ENCODE data around the gene PTGER3. TPM values are rescaled to one million over a fixed set of nuclear protein-coding genes. Genes with fewer than 3 reads are reported as not detected.

Gene PTGER3
- total and polyA plus RNA-seq, 4 donors, result 0.04 to 1.6 (median 0.26) TPM

DNA sequence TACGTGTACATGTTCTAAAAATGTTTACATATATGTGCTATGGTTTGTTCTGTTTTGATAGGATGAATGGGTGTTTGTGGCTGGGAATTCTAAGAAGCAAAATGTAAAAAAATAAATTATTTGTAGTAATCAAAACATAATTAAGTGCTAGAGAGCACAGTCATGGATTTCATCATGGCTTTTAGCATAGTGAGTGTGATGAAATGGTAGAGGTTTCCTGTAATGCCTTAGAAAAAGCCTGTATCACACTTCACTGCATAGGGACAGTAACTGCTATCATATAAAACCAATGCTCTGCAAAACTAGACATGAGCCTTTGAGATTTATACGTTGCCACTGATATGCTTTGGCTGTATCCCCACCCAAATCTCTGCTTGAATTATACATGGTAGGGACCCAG is 99.8 kb downstream of the PTGER3 start:
- no peak overlapping the region for H3K9ac ChIP-seq (ENCODE audit: low read depth in 1 of 2, low read length in 2 of 2)
- peaks cover 0 to 3% (median 1%) of the 10 kb centered on the region in 4 donors for H3K27me3 ChIP-seq (ENCODE audit: control insufficient read depth in 4 of 4, insufficient read depth in 4 of 4, low read length in 3 of 4)
- 57% methylated on average over 2 of the region's 2 CpGs for WGBS

DNA sequence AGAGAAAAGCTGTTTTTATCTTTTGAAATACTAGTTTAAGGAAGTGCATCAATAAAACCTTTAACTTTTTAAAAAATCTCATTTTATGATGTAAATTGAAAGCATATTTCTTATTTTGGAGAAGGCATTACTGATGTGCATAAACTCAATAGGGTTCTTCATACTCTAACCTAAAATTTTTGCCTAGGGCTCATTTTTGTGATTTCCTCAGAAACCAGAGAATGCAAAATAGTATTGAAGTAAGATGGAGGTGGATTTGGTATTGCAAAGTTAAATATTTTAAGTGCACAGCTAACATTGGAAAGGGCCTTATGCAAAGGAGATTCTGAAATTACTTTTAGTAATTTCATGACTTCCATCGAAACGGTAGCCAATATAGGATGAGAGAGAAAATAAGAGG is 101.9 kb downstream of the PTGER3 start:
- no peaks in the 10 kb centered on the region for H3K9me3 ChIP-seq (ENCODE audit: control insufficient read depth in 4 of 4, low read length in 3 of 4)
- H3K9ac ChIP-seq (ENCODE audit: low read depth in 1 of 2, low read length in 2 of 2), result no peak overlapping the region
- H3K27me3 ChIP-seq (ENCODE audit: control insufficient read depth in 4 of 4, insufficient read depth in 4 of 4, low read length in 3 of 4), result peaks cover 0 to 3% (median 1%) of the 10 kb centered on the region in 4 donors
- no peak for DNase-seq (ENCODE audit: low spot score)
- H3K4me1 ChIP-seq (ENCODE audit: control insufficient read depth in 4 of 4, insufficient read depth in 4 of 4, low read length in 3 of 4), result no peaks in the 10 kb centered on the region
- TF ChIP-seq RAD21 (IDR thresholded peaks at IDR 0.05), result no peak
- TF ChIP-seq GABPA (IDR thresholded peaks at IDR 0.05 in 1 of 2, conservative IDR thresholded peaks at IDR 0.05 in 1 of 2), result no peak
- TF ChIP-seq, protein P1, sequence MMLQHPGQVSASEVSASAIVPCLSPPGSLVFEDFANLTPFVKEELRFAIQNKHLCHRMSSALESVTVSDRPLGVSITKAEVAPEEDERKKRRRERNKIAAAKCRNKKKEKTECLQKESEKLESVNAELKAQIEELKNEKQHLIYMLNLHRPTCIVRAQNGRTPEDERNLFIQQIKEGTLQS (IDR thresholded peaks at IDR 0.05), result no peak
- no peak for TF ChIP-seq EGR1 (IDR thresholded peaks at IDR 0.05; ENCODE audit: low read depth in 2 of 2)
- no peak for TF ChIP-seq SP1 (IDR thresholded peaks at IDR 0.05)
- TF ChIP-seq, protein P2, sequence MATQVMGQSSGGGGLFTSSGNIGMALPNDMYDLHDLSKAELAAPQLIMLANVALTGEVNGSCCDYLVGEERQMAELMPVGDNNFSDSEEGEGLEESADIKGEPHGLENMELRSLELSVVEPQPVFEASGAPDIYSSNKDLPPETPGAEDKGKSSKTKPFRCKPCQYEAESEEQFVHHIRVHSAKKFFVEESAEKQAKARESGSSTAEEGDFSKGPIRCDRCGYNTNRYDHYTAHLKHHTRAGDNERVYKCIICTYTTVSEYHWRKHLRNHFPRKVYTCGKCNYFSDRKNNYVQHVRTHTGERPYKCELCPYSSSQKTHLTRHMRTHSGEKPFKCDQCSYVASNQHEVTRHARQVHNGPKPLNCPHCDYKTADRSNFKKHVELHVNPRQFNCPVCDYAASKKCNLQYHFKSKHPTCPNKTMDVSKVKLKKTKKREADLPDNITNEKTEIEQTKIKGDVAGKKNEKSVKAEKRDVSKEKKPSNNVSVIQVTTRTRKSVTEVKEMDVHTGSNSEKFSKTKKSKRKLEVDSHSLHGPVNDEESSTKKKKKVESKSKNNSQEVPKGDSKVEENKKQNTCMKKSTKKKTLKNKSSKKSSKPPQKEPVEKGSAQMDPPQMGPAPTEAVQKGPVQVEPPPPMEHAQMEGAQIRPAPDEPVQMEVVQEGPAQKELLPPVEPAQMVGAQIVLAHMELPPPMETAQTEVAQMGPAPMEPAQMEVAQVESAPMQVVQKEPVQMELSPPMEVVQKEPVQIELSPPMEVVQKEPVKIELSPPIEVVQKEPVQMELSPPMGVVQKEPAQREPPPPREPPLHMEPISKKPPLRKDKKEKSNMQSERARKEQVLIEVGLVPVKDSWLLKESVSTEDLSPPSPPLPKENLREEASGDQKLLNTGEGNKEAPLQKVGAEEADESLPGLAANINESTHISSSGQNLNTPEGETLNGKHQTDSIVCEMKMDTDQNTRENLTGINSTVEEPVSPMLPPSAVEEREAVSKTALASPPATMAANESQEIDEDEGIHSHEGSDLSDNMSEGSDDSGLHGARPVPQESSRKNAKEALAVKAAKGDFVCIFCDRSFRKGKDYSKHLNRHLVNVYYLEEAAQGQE (IDR thresholded peaks at IDR 0.05), result no peak
- no peak overlapping the region for H3K27ac ChIP-seq (ENCODE audit: low read depth in 1 of 2, low read length in 2 of 2)
- H3K36me3 ChIP-seq (ENCODE audit: control insufficient read depth in 4 of 4, insufficient read depth in 3 of 4, low read depth in 1 of 4, low read length in 3 of 4), result no peaks in the 10 kb centered on the region
- 94% methylated on average over 2 of the region's 2 CpGs for WGBS
- no peak overlapping the region for H3K4me3 ChIP-seq (ENCODE audit: low read depth in 1 of 3, low read length in 3 of 3)

More for the DNA sequence above, 99.8 kb downstream of the PTGER3 start:
- H3K27ac ChIP-seq (ENCODE audit: low read depth in 1 of 2, low read length in 2 of 2), result no peak overlapping the region
- no peaks in the 10 kb centered on the region for H3K9me3 ChIP-seq (ENCODE audit: control insufficient read depth in 4 of 4, low read length in 3 of 4)
- no peak overlapping the region for H3K4me3 ChIP-seq (ENCODE audit: low read depth in 1 of 3, low read length in 3 of 3)
- TF ChIP-seq EGR1 (IDR thresholded peaks at IDR 0.05; ENCODE audit: low read depth in 2 of 2), result no peak
- no peaks in the 10 kb centered on the region for H3K36me3 ChIP-seq (ENCODE audit: control insufficient read depth in 4 of 4, insufficient read depth in 3 of 4, low read depth in 1 of 4, low read length in 3 of 4)
- DNase-seq (ENCODE audit: low spot score), result no peak
- H3K4me1 ChIP-seq (ENCODE audit: control insufficient read depth in 4 of 4, insufficient read depth in 4 of 4, low read length in 3 of 4), result no peaks in the 10 kb centered on the region

DNA sequence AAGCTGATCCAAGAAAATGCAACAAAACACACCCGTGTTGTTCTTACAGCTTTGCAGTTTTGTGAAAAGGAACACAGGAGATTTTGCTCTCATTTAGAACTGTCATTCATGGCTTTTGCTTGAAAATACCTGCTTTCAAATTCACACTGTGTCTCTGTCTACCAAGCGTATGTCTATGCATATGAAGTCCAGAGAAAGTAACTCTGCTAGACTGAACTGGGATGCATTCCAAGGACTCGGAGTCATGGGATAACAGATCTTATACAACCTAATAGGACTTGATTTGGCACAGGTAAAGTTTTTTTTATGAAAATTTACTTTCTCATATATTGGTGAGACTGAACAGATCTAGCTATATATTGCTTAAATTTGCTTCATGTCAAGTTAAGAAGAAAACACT is 102.4 kb downstream of the PTGER3 start:
- Histone ChIP-seq H3K27ac (ENCODE audit: low read depth in 1 of 2, low read length in 2 of 2) (no peak overlapping the region), H3K27me3 (ENCODE audit: control insufficient read depth in 4 of 4, insufficient read depth in 4 of 4, low read length in 3 of 4) (peaks cover 0 to 3% (median 1%) of the 10 kb centered on the region in 4 donors), H3K9ac (ENCODE audit: low read depth in 1 of 2, low read length in 2 of 2) (no peak overlapping the region), H3K9me3 (ENCODE audit: control insufficient read depth in 4 of 4, low read length in 3 of 4) (no peaks in the 10 kb centered on the region), H3K36me3 (ENCODE audit: control insufficient read depth in 4 of 4, insufficient read depth in 3 of 4, low read depth in 1 of 4, low read length in 3 of 4) (no peaks in the 10 kb centered on the region), H3K4me3 (ENCODE audit: low read depth in 1 of 3, low read length in 3 of 3) (no peak overlapping the region), H3K4me1 (ENCODE audit: control insufficient read depth in 4 of 4, insufficient read depth in 4 of 4, low read length in 3 of 4) (no peaks in the 10 kb centered on the region)
- WGBS, result 81% methylated on average over 3 of the region's 3 CpGs
- TF ChIP-seq NR2F2 (IDR thresholded peaks at IDR 0.05) (no peak), EGR1 (IDR thresholded peaks at IDR 0.05; ENCODE audit: low read depth in 2 of 2) (no peak), FOXA1 (IDR thresholded peaks at IDR 0.05) (no peak), FOXA2 (IDR thresholded peaks at IDR 0.05) (no peak), TAF1 (conservative IDR thresholded peaks at IDR 0.05) (no peak), GABPA (IDR thresholded peaks at IDR 0.05 in 1 of 2, conservative IDR thresholded peaks at IDR 0.05 in 1 of 2) (no peak), HNF4G (IDR thresholded peaks at IDR 0.05) (no peak), RXRA (IDR thresholded peaks at IDR 0.05) (no peak), RAD21 (IDR thresholded peaks at IDR 0.05) (no peak), YY1 (IDR thresholded peaks at IDR 0.05) (no peak)
- TF ChIP-seq, protein P3, sequence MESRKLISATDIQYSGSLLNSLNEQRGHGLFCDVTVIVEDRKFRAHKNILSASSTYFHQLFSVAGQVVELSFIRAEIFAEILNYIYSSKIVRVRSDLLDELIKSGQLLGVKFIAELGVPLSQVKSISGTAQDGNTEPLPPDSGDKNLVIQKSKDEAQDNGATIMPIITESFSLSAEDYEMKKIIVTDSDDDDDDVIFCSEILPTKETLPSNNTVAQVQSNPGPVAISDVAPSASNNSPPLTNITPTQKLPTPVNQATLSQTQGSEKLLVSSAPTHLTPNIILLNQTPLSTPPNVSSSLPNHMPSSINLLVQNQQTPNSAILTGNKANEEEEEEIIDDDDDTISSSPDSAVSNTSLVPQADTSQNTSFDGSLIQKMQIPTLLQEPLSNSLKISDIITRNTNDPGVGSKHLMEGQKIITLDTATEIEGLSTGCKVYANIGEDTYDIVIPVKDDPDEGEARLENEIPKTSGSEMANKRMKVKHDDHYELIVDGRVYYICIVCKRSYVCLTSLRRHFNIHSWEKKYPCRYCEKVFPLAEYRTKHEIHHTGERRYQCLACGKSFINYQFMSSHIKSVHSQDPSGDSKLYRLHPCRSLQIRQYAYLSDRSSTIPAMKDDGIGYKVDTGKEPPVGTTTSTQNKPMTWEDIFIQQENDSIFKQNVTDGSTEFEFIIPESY (IDR thresholded peaks at IDR 0.05), result no peak
- TF ChIP-seq, protein P4, sequence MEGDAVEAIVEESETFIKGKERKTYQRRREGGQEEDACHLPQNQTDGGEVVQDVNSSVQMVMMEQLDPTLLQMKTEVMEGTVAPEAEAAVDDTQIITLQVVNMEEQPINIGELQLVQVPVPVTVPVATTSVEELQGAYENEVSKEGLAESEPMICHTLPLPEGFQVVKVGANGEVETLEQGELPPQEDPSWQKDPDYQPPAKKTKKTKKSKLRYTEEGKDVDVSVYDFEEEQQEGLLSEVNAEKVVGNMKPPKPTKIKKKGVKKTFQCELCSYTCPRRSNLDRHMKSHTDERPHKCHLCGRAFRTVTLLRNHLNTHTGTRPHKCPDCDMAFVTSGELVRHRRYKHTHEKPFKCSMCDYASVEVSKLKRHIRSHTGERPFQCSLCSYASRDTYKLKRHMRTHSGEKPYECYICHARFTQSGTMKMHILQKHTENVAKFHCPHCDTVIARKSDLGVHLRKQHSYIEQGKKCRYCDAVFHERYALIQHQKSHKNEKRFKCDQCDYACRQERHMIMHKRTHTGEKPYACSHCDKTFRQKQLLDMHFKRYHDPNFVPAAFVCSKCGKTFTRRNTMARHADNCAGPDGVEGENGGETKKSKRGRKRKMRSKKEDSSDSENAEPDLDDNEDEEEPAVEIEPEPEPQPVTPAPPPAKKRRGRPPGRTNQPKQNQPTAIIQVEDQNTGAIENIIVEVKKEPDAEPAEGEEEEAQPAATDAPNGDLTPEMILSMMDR (IDR thresholded peaks at IDR 0.05; ENCODE audit: low read depth, low read length, missing input control), result no peak
- DNase-seq (ENCODE audit: low spot score), result no peak

Data from liver (tissue), 9 donors.